GM19324 (cell line): Measurements from ENCODE around the gene CNOT11.
"Not testable (repeated sequence)": the region's sequence is repeated elsewhere in the genome, so short reads cannot be mapped to it uniquely, and the experiment has no call there.

ENCODE experiments used
- ATAC-seq: cut with Tn5 transposase; IDR thresholded peaks from one replicate; pipeline ENCODE4 v1.9.1; 2021; ENCODE audit warnings: mild to moderate bottlenecking, moderate library complexity; ENCODE audit not compliant: unreplicated experiment, low FRiP score

The CNOT11 gene

DNA sequence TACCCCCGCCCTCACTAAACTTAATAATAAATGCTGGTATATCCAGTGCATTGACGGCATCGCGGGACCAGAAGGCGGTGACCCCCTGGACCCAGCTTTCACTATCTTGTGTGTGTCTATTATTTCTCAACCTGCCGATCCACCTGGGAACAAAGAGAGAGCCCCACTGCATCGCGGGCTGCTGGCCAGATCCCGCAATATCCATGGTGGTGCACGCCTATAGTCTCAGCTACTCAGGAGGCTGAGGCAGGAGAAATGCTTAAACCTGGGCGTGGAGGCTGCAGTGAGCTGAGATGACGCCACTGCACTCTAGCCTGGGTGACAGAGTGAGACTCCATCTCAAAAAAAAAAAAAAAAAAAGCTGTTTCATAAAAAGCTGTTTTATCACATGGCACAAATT, 7.8 kb upstream of the CNOT11 start:
- ATAC-seq = not testable (repeated sequence)

DNA sequence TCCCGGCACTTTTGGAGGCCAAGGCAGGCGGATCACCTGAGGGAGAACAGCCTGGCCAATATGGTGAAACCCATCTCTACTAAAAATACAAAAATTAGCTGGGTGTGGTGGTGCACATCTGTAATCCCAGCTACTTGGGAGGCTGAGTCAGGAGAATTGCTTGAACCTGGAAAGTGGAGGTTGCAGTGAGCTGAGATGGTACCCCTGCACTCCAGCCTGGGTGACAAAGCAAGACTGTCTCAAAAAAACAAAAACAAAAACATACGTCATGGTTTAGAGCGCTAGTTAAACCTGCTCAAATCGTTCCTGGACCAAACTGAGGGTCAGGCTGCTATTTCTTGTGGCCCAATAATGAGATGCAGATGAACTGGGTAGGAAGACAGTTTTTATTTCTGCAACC, 7.2 kb upstream of the CNOT11 start:
- ATAC-seq = not testable (repeated sequence)

DNA sequence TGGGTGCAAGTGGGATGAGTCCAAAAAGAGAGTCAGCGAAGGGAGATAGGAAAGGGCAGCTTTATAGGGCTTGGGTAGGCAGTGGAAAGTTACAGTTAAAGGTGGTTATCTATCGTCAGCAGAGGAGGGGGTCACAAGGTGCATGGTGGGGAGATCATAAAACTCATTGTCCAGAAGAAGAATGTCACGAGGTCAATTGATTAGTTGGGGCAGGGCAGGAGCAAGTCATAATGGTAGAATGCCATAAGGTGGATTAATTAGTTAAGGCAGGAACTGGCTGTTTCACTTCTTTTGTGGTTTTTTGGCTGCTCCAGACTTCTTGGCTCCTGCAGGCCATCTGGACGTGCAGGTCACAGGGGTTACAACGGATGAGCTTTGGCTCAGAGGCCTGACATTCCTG, 3.9 kb upstream of the CNOT11 start:
- not testable (repeated sequence) for ATAC-seq

DNA sequence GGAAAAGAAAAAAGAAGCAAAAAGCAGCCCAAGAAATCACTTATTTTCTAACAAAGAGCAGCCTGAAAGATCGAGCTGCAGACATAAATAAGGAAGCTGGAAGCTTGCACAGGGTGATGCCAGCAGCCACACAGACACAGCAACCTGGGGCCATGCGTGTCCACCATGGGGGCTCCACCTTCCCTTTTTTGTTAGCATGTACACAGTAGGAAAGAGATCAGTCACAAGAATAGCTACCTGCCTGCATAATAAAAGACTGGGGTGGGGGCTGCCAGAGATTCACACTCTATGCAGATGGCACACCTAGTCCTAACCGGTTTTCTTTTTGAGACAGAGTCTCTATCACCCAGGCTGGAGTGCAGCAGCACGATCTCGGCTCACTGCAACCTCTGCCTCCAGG, 2.9 kb upstream of the CNOT11 start:
- ATAC-seq = no peak

DNA sequence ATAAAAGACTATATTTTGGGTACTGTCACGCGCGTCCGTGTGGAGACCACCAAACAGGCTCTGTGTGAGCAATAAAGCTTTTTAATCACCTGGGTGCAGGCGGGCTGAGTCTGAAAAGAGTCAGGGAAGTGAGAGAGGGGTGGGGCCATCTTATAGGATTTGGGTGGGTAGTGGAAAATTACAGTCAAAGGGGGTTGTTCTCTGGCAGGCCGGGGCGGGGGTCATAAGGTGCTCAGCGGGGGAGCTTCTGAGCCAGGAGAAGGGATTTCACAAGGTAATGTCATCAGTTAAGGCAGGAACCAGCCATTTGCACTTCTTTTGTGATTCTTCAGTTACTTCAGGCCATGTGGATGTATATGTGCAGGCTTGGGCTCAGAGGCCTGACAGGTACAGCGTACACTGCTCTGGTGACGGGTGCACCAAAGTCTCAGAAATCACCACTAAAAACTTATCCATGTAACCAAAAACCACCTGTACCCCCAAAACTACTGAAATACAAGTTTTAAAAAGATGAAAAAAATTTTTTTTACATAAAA, 1.4 kb upstream of the CNOT11 start:
- not testable (repeated sequence) for ATAC-seq

DNA sequence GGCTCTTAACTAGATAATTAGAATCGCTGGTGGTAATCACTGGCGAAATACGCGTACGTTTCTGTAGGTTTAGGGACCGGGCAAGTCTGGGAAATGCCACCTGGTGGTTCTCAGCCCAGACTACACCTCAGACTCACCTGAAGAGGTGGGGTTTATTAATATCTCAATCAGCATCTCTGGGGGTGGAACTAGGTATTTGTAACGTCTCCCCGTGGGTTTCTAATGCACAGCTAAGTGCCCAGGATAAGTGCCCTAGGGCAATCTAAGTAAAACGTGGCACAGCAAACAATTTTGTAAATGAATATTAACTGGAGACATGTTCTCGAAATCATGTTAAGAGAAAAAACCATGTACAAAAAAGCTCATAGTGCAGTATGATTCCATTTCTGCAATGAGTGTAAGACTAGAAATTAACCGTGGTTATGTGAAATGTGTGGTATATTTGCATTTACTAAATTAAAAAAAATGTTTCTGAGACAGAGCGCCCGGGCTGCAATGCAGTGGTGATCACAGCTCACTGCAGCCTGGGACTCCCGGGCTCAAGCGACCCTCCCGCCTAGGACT, 760 bp upstream of the CNOT11 start:
- peak; percentile 58 for ATAC-seq

DNA sequence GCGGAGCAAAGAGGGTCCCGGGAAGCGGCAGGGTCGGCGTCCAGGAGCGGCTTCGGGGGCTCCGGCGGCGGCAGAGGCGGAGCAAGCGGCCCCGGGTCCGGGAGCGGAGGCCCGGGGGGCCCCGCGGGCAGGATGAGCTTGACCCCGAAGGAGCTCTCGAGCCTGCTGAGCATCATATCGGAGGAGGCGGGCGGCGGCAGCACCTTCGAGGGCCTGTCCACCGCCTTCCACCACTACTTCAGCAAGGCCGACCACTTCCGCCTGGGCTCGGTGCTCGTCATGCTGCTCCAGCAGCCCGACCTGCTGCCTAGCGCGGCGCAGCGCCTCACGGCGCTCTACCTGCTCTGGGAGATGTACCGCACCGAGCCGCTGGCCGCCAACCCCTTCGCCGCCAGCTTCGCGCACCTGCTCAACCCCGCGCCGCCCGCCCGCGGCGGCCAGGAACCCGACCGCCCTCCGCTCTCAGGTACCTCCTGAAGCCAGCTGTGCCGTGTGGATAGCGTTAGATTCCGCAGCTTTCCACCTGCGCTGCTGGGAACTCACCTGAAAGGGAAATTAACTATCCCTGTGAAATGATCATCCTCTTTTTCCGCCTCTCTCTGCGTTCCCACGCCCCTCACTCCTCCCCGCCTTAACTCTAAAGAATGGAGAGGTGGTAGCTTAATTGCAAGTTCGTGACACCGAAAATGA, 472 bp downstream of the CNOT11 start:
- ATAC-seq = peak; percentile 50

DNA sequence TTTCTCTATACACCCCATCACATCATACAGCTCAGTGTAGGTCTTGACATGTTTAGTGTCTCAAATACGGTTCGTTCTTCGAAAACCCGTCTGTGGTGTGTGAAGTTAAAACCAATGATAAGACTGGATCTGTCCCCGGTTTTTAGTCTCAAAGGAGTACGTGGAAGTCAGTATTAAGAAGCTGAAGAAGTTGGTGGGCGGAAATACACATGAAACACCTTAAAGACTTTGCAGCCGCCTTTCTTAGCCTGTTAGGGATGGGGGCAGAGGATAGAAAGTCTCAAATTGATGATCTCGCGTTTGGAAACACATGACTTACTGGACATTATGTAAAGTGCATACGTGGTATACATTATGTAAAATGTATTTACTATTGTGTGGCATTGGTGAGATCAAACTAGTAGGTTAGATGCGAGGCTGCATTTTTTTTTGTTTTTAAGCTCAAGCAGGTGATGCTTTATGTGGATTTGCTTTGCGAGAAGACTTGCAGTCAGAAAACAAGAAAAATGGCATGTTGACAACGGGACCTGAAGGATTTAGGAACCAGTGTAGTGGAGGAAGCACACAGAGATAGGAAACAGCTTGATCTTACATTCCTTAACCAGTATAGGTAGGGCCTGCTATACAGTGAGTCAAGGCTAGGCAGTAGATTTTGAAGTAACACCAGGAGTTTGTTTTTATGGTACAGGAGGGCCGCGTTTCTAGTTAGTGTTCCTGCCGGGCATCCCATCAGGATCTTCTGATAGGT, 1.2 kb downstream of the CNOT11 start:
- ATAC-seq = no peak

DNA sequence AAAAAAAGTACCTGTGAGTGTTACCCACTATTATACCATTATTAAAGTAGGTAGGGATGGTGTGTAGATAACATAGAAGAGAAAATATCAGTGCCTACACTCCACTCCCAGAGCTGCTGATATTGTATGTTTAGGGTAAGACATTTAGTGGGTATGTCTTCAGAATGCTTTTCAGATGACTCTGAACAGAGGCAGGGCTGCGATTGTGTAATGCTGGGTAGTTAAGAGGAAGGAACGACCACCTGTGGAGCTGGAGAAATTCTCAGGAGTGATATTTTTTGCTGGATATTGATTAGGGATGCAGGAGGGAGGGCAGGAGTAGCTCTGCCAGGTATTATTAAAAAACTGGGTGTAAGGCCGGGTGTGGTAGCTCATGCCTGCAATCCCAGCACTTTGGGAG, 2.8 kb downstream of the CNOT11 start:
- no peak for ATAC-seq

DNA sequence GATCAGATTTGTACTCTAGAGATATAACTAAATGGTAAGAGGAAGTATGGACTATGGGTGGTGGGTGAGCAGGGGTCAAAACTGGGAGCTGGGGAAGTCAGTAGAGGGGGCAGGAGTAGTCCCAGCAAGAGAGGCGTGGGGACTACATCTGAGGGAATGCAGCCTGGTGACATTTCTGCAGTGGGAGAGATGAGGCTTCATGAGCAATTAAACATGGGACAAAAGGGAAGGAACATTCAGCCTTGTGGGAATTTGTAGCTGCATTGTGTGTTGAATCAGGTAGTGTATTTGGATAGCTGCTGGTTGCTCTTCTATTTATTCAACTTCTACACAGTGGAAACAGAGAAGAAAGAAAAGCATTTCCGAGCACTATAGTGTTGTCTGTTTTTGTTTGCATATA, 3.6 kb downstream of the CNOT11 start:
- no peak for ATAC-seq

DNA sequence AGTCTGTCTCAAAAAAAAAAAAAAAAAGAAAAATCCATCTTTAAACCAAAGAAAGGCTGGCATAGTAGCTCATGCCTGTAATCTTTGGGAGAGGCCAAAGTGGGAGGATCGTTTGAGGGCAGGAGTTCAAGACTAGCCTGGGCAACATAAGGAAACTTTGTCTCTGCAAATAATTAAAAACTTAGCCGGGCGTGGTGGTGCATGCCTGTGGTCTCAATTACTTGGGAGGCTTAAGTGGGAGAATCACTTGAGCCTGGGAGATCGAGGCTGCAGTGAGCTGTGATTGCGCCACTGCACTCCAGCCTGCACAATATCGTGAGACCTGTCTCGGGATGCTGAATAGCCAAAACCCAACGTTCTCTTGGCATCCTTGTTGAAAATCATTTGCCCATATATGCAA, 6.1 kb downstream of the CNOT11 start:
- no peak for ATAC-seq

DNA sequence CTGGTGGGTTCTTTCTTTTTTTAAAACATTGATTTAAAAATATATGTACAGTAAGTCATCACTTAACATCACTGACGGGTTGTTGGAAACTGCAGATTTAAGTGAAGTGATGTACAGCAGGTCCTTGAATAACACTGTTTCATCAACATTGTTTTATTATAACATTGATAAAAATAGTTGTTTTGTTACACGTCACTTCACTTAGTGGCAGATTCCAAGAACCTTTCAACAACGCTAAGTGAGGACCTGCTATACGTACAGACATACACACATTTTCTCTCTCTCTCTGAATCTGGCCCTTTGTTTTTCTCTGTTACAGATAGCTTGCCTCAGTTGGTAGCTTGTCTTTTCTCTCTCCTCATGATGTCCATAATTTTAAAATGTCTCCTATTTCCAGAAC, 9.5 kb downstream of the CNOT11 start:
- no peak for ATAC-seq

DNA sequence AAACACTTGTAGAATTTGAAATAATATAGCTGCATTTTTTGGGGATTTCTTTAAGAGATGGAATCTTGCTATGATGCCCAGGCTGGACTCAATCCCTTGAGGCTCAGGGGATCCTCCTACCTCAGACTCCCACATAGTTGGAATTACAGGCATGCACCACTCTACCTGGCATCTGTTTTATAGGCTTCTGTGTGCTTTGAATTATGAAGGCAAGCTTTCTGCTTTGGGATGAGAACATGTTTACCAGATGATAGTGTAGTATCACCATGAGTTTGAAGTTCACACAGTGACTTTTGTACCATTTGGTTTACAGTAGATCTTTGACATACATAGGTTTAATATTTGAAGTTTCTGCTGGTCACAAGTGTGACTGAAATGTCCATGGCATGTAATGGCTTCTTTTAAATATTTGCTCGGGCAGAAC, 10.7 kb downstream of the CNOT11 start:
- ATAC-seq = no peak

DNA sequence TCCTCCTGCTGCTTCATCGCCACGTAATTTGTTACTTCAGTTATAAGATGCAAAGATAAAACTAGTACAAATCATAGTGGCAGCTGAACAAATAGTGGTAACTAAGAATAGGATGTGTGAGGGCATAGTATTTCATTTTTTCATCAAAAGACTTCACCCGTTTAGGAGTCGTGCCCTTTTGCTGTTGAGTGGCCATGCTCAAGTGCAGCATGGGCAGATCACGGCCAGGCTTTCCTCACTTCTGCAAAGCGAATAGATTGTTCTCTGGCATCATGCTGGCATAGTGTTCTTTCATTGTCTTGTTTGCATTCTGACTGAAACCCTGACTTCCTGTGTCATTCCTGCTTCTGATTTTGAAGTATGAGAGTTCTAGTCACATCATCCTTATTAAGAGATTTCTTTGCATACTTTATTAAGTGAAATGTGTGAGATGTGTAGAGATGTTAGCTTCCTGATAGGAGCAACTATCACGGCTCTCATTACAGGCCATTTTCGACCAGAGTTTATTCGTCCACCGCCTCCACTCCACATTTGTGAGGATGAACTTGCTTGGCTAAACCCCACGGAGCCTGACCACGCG, 11.8 kb downstream of the CNOT11 start:
- no peak for ATAC-seq

DNA sequence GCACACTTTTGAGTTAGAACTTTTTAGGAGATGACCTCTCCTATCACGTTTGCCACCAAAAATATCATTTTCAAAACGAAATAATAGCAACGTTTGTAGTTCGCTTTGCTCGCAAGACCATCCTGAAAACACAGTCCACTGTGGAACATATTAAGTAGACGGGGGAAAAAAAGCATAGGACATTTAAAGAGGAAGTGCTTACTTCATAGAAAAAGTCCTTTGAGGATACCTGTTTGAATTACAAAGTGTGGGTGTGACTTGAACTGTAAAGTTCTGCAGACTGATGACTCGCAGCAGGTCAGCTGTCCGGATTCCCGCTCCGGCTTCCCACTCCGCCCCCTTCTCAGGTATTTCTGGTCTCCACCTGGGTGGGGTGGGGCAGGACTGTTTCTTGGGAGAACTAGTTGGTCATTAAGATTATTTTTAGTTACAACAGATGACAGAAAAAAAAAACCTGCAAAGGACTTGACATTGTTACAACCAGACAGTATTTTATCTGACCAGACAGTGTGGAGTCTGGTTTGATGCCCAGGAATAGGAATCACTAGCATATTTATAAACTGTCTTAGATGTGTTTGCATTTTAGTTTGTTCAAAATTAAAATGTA, 13.3 kb downstream of the CNOT11 start:
- ATAC-seq = no peak

DNA sequence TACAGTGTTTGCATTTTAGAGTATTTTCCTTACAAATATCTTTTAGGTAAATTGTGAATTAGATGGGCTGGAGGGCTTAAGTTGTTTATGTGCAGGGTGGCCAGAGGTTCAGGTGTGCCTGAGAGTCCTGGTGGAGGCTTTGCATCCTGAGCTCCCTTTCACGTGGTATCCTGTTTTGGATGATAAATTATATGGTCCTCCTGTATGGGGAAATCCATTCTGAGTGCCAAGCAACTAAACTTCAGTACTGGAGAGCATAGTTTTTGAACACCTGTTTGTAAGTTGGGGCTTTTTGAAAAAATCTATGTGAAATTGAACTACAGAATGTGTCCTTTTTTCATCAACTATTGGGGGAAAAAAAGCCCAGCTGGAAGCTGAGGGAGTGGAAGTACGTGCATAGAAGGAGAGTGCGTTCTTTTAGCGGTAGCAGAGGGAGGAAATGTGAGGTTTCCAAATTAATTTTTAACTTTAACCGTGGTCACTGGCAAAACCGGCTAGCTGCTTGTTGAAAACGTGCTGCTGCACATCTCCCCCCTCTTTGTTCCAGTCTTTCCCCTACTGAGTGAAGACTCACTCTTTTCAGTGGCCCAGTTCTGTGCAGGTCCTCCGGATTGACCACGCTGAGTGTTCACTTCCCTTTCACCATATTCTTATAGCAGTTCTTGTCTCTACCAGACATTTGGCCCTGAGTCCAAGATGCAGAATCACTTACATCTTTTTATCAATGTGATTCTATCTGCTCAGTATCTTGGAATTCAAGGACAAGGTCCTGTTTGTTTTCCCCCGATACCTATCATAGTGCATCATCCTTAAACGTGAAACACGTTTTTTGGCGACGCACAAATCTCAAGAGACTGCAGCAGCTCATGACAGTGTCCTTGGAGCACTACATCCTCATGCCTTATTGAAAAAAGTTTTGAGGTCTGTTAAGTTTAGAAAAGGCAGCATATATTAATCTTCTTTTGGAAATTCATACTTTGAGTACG, 15.3 kb downstream of the CNOT11 start:
- no peak for ATAC-seq

DNA sequence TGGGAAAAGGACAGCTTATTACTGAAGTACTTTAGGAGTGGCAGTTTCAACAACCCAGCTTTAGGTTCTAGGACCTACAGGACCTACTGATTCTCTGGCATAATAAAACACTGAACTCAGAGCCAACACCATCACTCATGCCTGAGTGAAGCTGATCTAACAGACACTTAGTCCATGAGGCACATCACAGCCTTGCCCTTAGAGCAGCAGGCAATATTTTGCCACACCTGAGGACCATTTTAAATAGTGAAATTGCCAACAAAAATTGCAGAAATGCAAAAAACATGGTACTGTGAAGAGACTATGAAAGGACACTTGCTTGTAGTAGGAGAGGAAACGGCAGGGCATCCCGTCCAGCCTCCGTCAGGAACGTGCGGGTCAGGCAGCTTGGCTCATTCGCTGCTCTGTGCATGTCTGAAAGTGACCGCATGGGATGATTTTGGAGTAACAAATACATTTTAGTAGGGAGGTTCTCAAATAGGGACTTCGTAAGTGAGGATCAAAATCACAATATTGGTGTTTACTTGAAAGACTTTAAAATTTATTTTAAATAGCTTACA, 18.1 kb downstream of the CNOT11 start:
- ATAC-seq = no peak

DNA sequence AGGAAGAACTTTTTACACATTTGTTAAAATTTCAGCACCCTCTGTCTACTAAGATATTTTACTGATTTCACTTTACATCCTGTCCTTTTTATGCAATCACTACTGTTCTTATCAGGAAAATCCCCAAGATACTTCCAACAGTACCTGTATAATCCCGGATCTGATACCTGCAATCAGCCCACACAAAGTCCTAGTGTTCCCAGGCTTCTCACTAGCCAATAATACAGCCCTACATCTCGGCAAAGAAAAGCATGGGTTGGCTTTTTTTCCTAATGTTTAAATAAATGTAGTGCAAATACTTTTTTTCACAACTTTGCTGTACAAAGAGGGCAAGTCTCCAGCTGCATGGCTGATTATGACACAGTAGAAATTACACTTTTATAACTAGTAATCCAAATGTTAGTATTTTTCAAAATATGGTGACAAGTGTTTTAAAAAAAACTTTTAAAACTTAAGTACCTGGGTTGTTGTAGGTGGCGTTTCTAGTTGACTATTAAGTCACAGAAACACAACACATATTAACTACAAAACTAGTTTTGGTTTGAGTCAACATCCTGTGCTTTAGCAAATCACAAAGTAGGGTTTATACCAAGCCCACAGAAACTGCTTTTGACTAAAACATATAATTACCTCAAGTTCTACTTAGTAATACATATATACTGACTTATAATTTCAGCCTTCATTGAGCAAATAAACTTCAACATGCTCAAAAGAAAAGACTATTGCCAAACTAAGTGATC, 19.5 kb downstream of the CNOT11 start:
- peak; percentile 59 for ATAC-seq

DNA sequence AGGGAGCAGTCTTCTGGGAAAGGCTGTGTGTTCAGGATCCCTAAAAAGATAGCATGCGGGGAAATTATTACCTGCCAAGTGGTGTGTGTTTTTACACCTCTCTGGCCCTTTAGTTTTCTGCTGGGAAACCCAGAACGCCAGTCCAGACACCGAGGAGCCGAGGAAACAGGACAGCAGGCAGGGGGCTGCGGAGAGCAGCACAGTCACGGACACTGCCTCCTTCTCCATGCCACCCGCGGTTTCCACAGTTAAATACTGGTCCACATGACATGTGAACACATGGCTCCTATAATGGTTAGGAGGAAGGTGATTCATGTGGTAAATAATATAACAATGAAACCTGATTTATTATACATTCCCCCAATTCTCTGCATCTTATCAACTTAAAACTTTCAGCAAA, 20.4 kb downstream of the CNOT11 start:
- ATAC-seq = no peak
